HG03064 (cell line): ENCODE results near the gene CCRL2.
"Not testable (repeated sequence)": the region's sequence is repeated elsewhere in the genome, so short reads cannot be mapped to it uniquely, and the experiment has no call there.

Source experiments
- ATAC-seq: cut with Tn5 transposase; IDR thresholded peaks from one replicate; pipeline ENCODE4 v1.9.1; 2021; ENCODE audit warnings: low read depth; ENCODE audit not compliant: unreplicated experiment

Gene CCRL2

DNA sequence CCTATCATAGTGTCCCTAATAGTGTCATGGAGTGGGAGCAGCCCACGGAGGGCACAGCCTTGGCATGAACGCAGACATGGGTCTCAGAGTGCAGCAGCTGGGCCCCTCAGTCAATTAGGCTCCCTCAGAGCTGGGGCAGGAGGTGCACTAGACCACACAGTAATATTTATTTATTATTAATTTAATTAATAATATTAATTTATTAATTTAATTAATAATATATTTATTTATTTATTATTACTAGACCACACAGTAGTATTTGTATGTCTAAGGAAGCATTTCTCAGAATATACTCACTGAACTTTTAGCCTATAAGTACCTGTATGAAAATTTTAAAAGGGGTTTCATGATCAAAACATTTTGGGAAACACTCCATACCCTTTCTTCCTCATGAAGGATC, 5.5 kb upstream of the CCRL2 start:
- ATAC-seq, result no peak

DNA sequence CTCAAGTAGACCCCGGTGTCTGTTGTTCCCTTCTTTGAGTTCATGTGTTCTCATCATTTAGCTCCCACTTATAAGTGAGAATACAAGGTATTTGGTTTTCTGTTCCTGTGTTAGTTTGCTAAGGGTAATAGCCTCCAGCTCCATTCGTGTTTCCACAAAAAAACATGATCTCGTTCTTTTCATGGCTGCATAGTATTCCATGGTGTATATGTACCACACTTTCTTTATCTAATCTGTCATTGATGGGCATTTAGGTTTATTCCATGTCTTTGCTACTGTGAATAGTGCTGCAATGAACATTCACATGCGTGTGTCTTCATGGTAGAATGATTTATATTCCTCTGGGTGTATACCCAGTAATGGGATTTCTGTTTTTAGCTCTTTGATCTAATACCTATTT, 4.2 kb upstream of the CCRL2 start:
- ATAC-seq, result not testable (repeated sequence)

DNA sequence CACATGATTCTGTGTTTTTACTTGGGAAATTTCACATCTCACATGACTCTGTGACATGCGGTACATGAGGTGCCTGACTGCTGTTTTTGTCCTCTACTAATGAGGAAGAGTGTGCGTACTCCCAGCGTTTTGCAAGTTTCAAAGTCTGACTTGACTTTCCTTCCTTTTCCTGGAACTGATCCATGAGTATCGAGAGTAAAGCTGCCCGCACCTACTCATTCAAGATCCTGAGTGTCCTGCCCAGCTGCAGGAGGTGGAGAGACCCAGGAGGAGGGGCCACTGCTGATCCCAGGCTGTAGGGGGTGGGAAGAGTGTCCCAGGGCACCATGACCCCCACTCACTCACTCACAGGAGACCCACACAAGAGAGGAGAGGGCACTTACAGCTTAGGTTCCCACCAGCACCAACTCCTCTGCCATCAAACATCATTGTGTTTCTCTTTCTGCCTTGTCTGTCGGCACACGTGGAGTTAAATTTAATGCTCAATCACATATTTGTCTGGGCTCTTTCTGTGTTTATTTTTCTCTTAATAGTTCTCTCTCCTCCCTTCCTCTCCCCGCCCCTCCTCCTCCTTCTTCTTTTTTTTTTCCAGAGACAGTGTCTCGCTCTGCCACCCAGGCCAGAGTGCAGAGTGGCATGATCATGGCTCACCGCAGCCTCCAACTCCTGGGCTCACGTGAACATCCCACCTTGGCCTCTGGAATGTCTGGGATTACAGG, 1.6 kb upstream of the CCRL2 start:
- no peak for ATAC-seq

DNA sequence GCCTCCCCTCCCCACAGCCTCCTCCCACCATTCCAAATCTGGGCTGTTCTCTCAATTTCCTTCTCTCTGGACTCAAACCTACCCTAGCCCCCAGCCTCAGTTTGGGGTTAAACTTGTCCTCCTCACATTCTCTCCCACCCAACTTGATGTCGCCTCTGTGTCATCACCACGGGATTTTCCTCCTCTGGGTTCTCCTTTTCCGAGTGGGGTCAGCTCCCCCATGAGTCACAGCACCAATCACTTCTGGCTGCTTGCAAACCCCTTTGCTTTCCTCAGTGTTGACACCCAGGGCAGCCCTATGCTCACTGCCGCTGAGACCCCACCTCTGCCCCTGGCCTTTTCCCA, 644 bp upstream of the CCRL2 start:
- no peak for ATAC-seq

DNA sequence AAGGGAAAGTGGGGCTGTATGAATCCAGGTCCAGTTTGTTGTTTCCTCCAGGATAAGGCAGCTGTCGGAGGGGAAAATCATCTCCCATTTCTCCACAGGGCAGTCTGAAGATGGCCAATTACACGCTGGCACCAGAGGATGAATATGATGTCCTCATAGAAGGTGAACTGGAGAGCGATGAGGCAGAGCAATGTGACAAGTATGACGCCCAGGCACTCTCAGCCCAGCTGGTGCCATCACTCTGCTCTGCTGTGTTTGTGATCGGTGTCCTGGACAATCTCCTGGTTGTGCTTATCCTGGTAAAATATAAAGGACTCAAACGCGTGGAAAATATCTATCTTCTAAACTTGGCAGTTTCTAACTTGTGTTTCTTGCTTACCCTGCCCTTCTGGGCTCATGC, 911 bp downstream of the CCRL2 start:
- no peak for ATAC-seq

DNA sequence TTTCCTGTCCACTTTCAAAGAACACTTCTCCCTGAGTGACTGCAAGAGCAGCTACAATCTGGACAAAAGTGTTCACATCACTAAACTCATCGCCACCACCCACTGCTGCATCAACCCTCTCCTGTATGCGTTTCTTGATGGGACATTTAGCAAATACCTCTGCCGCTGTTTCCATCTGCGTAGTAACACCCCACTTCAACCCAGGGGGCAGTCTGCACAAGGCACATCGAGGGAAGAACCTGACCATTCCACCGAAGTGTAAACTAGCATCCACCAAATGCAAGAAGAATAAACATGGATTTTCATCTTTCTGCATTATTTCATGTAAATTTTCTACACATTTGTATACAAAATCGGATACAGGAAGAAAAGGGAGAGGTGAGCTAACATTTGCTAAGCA, 1.8 kb downstream of the CCRL2 start:
- ATAC-seq, result no peak

DNA sequence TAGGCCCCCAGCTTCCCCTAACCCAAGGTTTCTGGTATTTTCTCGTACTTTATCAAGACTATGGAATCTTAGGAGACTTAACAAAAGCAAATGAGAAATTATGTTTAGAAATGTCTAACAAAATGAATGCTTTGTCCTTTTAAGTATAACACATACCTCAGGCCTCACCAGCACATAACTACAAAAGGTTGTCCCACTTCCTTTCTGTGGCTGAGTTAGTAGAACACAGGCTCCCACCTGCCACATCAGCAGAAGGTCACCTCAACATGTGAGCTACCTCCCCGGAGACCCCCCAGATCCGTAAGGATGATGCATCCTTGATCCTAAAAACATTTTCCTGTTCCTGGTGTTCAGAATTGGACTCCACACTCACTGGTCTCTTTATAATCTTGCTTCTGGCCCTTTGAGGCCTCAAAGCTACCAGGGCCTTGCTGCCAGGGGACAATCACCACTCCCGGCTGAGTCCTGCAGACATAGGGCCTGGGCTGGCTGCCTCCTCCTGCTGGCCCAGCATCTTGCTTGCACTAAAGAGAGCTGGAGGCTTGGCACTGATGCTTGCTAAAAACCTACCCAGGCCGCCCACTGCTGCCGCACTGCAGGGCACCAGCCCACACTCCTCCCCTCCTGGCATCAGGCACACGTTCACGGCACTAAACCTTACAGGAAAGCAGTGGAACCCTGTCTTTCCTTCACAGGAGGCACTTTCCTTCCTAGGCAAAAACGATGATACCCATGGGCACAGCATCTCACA, 2.9 kb downstream of the CCRL2 start:
- no peak for ATAC-seq

DNA sequence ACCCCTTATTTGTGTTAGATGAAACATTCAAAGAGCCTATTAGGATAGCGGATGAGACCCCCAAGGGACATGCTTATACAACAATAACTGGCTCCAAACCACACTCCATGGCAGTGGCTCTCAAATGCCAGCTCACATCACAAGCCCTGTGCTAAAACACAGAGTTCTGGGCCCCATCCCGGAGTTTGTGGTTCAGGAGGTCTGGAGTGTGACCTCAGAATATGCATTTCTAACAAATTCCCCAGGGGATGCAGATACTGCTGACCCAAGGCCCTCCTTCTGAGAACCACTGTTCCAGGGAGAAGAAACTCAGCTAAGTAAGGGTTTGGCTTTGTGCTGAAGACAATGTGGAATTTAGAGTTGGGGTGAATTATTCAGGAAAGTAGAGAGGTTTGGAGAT, 3.6 kb downstream of the CCRL2 start:
- no peak for ATAC-seq

DNA sequence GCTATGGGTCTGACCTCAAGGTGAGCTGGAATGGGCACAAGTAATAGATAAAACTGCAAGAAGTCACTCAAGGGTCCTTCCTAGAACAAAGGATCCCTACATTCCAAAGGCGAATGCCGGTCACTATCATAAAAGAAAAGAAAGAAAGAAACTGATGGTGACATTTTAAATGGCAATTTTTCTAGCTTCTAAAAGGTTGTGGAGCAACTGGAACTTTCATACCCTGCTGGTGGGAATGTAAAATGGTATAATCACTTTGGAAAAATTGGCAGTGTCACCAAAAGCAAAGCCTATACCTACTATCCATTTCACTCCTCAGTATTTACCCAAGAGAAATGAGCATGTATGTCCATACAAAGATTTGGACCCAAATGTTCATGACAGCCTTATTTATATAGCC, 4.2 kb downstream of the CCRL2 start:
- ATAC-seq, result no peak

DNA sequence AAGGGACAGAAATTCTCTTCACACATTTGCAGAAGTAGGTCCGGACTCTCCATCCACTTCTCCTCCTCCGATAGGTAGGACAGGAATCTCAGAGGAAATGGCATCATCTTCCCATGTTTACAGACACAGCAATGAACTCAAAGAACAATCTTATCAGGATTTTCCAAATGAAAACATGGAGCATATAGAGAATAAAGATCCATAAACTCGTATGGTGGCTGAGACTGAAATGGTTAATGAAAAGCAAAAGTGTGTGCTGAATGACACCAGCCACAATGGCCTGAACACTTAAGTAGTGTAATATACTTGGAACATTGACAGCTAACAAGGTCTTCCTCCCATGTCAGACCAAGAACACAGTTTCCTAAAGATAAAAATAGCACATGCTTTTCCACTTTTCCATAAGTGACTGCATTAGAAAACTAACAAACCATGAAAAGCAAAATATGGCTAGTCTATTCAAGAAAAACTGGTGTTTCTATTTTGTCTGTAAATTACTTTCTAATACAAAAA, 5.8 kb downstream of the CCRL2 start:
- ATAC-seq, result no peak

DNA sequence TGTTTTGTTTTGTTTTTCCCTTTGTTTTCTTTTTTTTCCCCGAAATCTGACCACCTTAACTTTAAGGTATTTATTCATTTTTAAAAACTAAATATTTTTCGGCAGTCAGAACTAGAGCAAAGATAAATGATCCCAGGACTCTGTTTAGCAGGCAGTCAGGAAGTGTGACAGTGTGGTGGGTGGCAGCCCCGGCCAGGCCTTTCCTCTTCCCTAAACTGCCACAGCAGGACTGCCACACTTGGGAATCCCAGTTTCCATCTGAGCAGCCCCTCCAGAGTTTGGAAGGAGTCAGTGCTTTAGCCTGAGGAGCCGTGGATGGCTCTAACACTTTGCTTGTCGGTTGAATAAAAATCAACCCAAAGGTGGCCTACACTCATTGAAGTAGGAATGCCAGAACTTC, 6.9 kb downstream of the CCRL2 start:
- no peak for ATAC-seq

DNA sequence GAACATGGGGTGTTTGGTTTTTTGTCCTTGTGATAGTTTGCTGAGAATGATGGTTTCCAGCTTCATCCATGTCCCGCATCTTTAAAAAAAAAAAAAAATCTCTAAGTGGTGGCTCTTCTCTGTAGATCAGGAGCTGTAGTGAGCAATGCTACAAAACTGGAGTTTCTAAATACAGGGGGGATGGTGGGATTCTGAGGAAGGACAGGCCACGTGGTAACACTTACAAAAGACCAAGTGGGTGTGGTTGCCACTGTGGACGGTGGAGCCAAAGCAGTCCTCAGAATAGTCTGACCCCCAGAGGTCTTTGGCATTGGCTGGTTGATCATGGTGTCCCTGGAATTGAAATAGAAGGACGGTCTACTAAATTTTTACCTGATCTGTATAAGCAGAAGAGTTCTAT, 7.7 kb downstream of the CCRL2 start:
- no peak for ATAC-seq

DNA sequence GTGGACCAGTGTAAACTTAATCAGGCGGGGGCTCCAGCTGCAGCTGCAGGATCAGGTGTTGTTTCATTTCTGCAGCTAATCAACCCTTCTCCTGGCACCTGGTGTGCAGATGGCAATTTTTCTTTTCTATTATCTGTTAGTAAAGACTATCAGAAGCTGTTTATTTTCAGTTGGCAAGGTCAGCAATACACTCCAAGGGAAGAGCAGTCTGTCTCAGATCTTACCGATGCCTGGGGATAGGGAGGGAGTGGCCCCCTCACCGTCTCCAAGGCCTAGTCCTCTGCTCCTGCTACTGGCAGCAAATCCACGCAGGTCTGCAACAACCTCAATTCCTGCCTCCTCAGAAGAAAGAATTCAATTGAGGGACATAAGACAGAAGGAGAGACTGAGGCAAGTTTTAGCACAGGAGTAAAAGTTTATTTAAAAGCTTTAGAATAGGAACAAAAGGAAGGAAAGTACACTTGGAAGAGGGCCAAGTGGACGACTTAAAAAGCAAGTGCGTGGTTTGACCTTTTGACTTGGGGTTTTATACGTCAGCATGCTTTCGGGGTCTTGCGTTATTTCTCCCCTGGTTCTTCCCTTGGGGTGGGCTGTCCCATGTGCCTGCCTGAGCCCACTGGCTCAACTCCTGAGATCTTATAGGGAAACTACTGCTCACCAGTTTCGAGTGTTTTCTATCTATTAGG, 9.2 kb downstream of the CCRL2 start:
- no peak for ATAC-seq

DNA sequence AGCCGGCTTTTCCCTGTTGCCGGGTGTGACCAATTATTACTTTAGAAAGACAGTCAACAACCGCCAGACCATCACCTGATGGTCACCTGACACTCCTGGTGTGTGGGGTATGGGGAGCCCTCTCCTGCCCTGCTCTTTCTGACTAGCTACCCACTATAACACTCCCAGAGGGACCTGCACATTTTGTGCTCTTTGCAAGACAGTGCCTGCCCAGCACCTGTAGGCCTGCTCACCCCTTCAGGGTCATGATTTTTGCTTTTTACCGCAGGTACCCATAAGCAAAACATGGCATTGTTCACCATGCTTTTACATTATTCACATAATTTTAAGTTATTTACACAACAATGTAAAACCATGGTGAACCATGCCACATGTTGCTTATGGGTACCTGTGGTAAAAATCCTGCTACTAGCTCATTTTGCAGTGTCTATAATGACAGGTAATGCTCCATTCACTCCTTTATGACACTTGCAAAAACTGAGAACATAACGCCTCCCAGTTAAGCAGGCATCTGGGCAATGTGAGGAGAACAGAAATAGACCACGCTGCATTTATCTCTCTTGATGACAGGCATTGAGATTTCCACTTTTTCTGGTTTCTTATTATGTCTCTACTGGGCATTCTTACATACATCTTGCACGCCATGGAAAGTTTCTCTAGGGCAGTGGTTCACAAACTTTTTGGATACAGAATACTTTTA, 9.9 kb downstream of the CCRL2 start:
- no peak for ATAC-seq

DNA sequence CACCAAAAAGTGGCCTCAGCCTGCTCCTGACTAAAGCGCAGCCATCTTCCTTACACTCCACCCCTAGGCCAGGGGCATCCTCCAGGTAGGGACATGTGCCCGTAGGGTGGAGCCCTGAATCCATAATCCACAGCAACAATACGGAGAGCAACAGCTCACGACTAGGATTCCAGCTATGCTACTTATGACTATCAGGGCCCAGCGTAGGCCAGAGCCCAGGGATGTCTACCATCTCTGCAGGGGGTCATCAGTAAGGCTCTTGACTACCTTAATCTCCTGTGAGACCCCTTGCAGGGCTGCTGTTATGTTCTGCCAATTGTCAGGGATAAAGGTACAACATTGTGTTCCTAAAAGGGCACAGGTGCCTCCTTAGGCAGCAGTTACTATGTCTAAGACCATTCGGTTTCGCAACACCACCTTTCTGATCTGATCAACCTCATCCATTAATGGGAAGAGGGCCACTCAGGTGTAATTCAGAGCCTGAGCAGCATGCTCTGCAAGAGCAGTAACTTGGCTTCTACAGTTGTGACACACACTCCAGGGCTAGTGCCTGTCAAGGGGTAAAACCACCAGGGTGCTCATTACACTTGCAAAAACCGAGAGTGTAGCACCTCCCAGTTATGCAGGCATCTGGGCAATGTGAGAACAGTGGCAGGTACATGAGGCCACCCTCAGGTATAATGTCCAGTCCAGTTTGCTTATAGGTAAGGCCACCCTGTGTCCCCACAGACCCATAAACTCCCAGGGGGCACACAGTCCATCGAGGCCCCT, 11.0 kb downstream of the CCRL2 start:
- no peak for ATAC-seq

DNA sequence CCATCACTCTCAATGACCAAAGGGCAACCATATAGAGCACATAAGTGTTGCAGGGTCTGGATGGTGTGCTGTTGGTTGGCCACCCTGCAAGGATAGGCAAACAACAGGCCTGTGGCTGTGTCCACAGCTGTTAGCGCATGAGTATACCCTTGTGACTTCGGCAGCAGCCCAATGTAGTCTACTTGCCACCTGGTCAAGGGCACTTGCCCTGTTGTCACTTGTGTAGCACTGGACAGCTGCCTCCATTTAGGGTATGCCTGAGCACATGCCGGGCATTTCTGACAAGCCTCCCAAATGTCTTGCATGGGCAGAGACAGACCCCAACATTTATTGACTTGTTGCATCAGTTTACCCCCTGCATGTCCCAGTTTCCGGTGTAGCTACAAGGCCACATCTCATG, 12.8 kb downstream of the CCRL2 start:
- ATAC-seq, result no peak

DNA sequence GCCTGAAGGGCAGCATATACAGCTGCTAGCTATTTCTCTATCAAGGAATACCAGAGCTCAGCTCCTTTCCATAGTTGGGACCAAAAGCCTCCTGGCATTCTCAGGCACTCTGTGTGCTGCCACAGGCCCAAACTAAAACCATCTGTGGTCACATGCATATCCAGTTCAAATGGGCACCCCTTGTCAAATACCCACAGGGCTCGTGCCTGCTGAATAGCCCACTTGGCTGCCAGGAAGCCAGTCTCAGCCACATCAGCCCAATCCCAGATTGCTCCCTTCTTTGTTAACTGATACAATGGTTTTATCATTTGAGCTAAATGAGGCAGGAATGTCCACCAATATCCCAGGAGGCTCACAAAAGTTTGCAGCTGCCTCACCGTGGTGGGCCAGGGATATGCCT, 13.9 kb downstream of the CCRL2 start:
- ATAC-seq, result no peak

DNA sequence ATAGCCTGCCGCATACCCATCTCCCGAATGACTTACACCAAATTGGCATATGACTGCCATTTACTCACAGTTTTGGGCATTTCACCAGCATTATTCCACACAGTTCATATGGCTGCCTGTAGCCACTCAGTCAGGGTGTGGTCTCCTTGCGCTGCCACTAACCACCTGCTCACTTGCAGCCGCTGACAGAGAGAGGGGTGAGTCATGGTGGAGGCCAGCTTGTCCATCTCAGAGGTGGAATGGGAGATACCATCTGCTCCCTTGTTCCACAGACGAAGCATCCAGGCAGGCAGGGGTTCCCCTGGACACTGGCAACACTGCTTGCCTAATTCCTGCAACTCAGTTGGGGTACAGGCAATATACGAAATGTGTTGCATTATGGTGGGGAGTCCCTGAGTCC, 15.6 kb downstream of the CCRL2 start:
- ATAC-seq, result no peak

DNA sequence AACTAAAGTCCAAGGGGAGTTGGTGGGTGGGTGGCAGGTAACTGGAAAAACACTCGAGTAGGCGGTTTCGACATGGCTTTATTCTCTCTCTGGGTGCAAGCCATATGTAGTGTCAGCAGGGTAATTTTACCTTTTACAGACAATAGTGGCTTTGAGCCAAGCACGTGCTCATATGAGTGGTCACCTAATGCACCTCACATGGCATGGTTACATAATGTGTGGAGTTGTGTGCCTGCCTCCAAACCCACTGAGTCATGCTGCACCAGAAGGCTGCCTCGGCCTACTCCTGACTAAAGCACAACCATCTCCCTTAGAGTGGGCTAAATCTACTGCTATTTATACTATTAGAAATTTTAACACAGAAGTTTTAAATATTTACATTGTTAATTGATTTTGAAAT, 16.5 kb downstream of the CCRL2 start:
- no peak for ATAC-seq

DNA sequence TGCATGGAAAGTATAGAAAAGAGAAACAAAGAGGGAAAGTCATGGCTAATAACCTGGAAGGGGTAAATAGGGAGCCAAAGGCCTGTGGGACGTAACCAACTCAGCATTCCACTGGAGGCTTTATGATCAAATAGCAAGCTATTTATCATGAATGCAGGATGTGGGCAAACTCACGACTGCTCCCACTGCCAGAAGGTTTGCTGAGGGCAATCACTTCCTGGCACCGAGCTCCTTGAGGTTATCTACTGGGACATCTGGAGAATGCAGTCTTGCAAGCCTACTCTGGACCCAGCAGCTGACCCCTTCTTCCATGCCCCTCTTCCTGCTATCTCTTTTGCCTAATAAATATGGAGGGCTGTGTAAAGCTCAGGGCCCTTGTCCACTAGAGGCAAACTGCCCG, 19.4 kb downstream of the CCRL2 start:
- ATAC-seq, result not testable (repeated sequence)
